GM23248 (cell line): ENCODE measurements around the gene CRYBB1. TPM values are rescaled to one million over a fixed set of nuclear protein-coding genes. Genes with fewer than 3 reads are reported as not detected.

Experiments used
- DNase-seq: peaks from one replicate; pipeline ENCODE4 v3.0.0-alpha.2; 2015
- H2AFZ ChIP-seq: fragments of 200-600 bp; sonication (generic); 2 replicates; pipeline ENCODE4 v1.6.1; 2016; ENCODE audit warnings: antibody characterized with exemption
- H3F3A ChIP-seq: fragments of 200-600 bp; sonication (generic); 2 replicates; pipeline ENCODE4 v1.6.1; 2016; ENCODE audit warnings: mild to moderate bottlenecking, antibody characterized with exemption, mixed run types; ENCODE audit not compliant: insufficient read depth
- H3K27ac ChIP-seq: fragments of 200-600 bp; sonication (generic); 2 replicates; pipeline ENCODE4 v1.5.1; 2016; ENCODE audit warnings: mild to moderate bottlenecking
- H3K27me3 ChIP-seq: fragments of 200-600 bp; sonication (generic); replicated peaks from 2 replicates; pipeline ENCODE4 v1.6.1; 2016; ENCODE audit warnings: mild to moderate bottlenecking; ENCODE audit not compliant: insufficient read depth
- H3K36me3 ChIP-seq: fragments of 200-600 bp; sonication (generic); 2 replicates; pipeline ENCODE4 v1.6.1; 2016; ENCODE audit warnings: low read depth, mild to moderate bottlenecking
- H3K4me1 ChIP-seq: fragments of 200-600 bp; sonication (generic); 2 replicates; pipeline ENCODE4 v1.6.1; 2016; ENCODE audit warnings: mild to moderate bottlenecking; ENCODE audit not compliant: insufficient read depth
- H3K4me2 ChIP-seq: fragments of 200-600 bp; sonication (generic); one replicate; pipeline ENCODE4 v1.6.1; 2016; ENCODE audit warnings: mild to moderate bottlenecking; ENCODE audit not compliant: unreplicated experiment
- H3K4me3 ChIP-seq: fragments of 200-600 bp; sonication (generic); 2 replicates; pipeline ENCODE4 v1.5.1; 2016; ENCODE audit warnings: mild to moderate bottlenecking
- H3K79me2 ChIP-seq: fragments of 200-600 bp; sonication (generic); 2 replicates; pipeline ENCODE4 v1.6.1; 2016; ENCODE audit warnings: mild to moderate bottlenecking; ENCODE audit not compliant: insufficient read depth
- H3K9ac ChIP-seq: fragments of 200-600 bp; sonication (generic); 2 replicates; pipeline ENCODE4 v1.6.1; 2016; ENCODE audit warnings: mild to moderate bottlenecking
- H3K9me2 ChIP-seq: fragments of 200-600 bp; sonication (generic); 2 replicates; pipeline ENCODE4 v1.6.1; 2016; ENCODE audit warnings: mixed run types, mild to moderate bottlenecking, moderate library complexity; ENCODE audit not compliant: insufficient read depth
- H3K9me3 ChIP-seq: fragments of 200-600 bp; sonication (generic); one replicate; pipeline ENCODE4 v1.6.1; 2017; ENCODE audit warnings: low read depth
- H4K20me1 ChIP-seq: fragments of 200-600 bp; sonication (generic); 2 replicates; pipeline ENCODE4 v1.6.0; 2016; ENCODE audit not compliant: insufficient read depth
- EZH2 ChIP-seq: fragments of 200-600 bp; sonication (generic); IDR thresholded peaks from 2 replicates; pipeline ENCODE4 v1.6.1; 2018; ENCODE audit warnings: antibody characterized with exemption, mild to moderate bottlenecking; ENCODE audit not compliant: insufficient read depth, poor library complexity, severe bottlenecking
- EZH2phosphoT487 ChIP-seq: fragments of 200-600 bp; sonication (generic); IDR thresholded peaks from 2 replicates; pipeline ENCODE4 v1.6.1; 2018; ENCODE audit warnings: antibody characterized with exemption, moderate library complexity, mild to moderate bottlenecking, low read depth; ENCODE audit not compliant: insufficient read depth
- WGBS, 2 experiments: methylation state at CpG; one replicate each; pipeline ENCODE4 v1.1.6; 2015 to 2017; ENCODE audit warnings: low lambda C conversion rate in 2 of 2, low coverage in 1 of 2; ENCODE audit errors: missing lambda C conversion rate in 2 of 2; 5-methylcytosine and 5-hydroxymethylcytosine counted together
- in situ Hi-C: fragments of 300-500 bp; cut with MboI; formaldehyde crosslinking; loops from 2 replicates; pipeline ENCODE4 v1.15.0; 2020
- polyA plus RNA-seq: library from polyadenylated mRNA; unstranded; fragments of >200 nt; fragmentation: Nextera tagmentation; extraction: Ambion mirVana; gene quantifications from 2 replicates; pipeline ENCODE4 v1.2.1, GENCODE V29; 2016
- total RNA-seq: library from RNA; depleted of rRNA; stranded (reverse); fragments of >200 nt; shearing (Covaris generic); gene quantifications from 2 replicates; pipeline ENCODE4 v1.2.3, GENCODE V29; 2014; rRNA removed

CRYBB1 gene
- not detected in 2 replicates for total RNA-seq
- not detected in 2 replicates for polyA plus RNA-seq

GRCh38 chr22:26617271-26618199 lies at the start of gene CRYBB1:
Gene CRYBB1, minus strand, starts transcription at chr22:26618027. Its CDS starts 1,708 bp downstream, at chr22:26616319.
- no peak for DNase-seq
- H3K4me3 ChIP-seq: no peak within 1 kb of the TSS
- in situ Hi-C loops: no loop called here
- H3K36me3 ChIP-seq: no peaks in the 10 kb centered on the region
- no peak for TF ChIP-seq EZH2
- TF ChIP-seq EZH2phosphoT487: no peak
- no peaks in the 10 kb centered on the region for H3K79me2 ChIP-seq
- WGBS, 2 experiments: 63 to 67% methylated on average over 7 of the region's 7 CpGs
- no peaks in the 10 kb centered on the region for H4K20me1 ChIP-seq
- H3K27ac ChIP-seq: no peak within 1 kb of the TSS
- no peaks in the 10 kb centered on the region for H3K4me1 ChIP-seq
- no peak within 1 kb of the TSS for H3K4me2 ChIP-seq
- H3K9me3 ChIP-seq: no peaks in the 10 kb centered on the region
- H2AFZ ChIP-seq: no peak within 1 kb of the TSS
- H3F3A ChIP-seq: no peaks in the 10 kb centered on the region
- 0 out of 2 replicates have a peak, but pooled peaks cover 7% of the 10 kb centered on the region for H3K27me3 ChIP-seq
- no peaks in the 10 kb centered on the region for H3K9me2 ChIP-seq
- no peak within 1 kb of the TSS for H3K9ac ChIP-seq

DNA sequence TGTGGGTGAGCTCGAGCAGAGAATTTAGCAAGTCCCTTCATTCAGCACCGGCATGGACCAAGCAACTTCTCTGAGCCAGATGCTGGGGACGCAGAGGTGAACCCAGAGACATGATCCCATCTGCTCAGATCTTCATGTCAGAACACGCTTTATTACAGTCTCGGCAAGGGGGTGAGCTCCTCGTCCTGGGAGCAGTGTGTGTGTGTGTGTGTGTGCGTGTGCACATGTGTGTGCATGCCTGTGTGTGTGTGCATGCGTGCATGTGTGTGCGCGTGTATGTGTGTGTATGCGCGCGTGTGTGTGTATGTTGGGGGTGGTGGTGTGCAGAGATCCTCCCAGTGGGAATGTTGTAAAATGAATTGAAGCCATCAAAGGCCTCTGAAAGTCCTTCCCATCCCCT lies 49.3 kb upstream of the CRYBB1 start:
- H3K36me3 ChIP-seq: no peaks in the 10 kb centered on the region
- H3K27me3 ChIP-seq: no peaks in the 10 kb centered on the region
- H3K27ac ChIP-seq: no peak overlapping the region
- no peaks in the 10 kb centered on the region for H4K20me1 ChIP-seq
- H3K9me2 ChIP-seq: no peaks in the 10 kb centered on the region
- H3F3A ChIP-seq: peaks cover 7% of the 10 kb centered on the region
- 83 to 86% methylated on average over 12 to 13 of the region's 13 CpGs for WGBS, 2 experiments
- no peak overlapping the region for H2AFZ ChIP-seq
- peaks cover 16% of the 10 kb centered on the region for H3K4me1 ChIP-seq
- no peak overlapping the region for H3K9ac ChIP-seq
- no peak for DNase-seq
- H3K9me3 ChIP-seq: no peaks in the 10 kb centered on the region
- no peak overlapping the region for H3K4me2 ChIP-seq
- H3K4me3 ChIP-seq: no peak overlapping the region
- TF ChIP-seq EZH2phosphoT487 (no peak), EZH2 (no peak)
- H3K79me2 ChIP-seq: no peaks in the 10 kb centered on the region
- in situ Hi-C loops: no loop called here

DNA sequence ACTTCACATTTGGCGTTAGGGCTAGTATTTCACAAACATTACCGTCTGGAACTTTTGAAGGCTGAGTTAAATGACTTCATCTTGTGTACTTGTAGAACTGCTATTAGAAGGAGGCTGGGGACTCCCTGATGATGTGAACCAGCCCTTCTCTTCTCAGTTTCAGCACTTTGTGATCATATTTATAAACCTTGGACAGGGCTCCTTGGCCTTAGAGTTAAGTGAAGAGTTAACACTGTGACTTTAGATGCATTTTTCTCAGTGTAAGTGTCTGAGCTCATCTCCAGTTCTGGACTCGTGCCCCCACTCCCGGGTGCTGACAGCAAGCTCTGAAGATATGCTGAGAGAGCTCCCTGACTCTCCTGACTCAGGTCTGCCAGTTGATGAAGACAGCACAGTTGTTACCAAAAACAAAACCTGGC lies 48.0 kb upstream of the CRYBB1 start:
- no peak for TF ChIP-seq EZH2
- TF ChIP-seq EZH2phosphoT487: no peak
- Histone ChIP-seq H3K9me3 (no peaks in the 10 kb centered on the region), H3K9ac (peak overlapping the region; percentile 33), H2AFZ (peak overlapping the region; percentile 89), H3K4me2 (peak overlapping the region; percentile 69), H3K27me3 (no peaks in the 10 kb centered on the region), H4K20me1 (no peaks in the 10 kb centered on the region), H3K79me2 (no peaks in the 10 kb centered on the region), H3K4me3 (0 out of 2 replicates have a peak overlapping the region, but pooled peaks have one; percentile 26), H3K36me3 (no peaks in the 10 kb centered on the region), H3F3A (peaks cover 5% of the 10 kb centered on the region), H3K4me1 (peaks cover 16% of the 10 kb centered on the region), H3K27ac (peak overlapping the region; percentile 49), H3K9me2 (no peaks in the 10 kb centered on the region)
- peak; percentile 72 for DNase-seq
- WGBS, 2 experiments: 0 to 5% methylated on average over 4 of the region's 4 CpGs
- in situ Hi-C loops: no loop called here

GRCh38 chr22:26663374-26663923 lies 45.6 kb upstream of the CRYBB1 start:
- H3K4me1 ChIP-seq: peaks cover 18% of the 10 kb centered on the region
- H3F3A ChIP-seq: no peaks in the 10 kb centered on the region; the same call in 1 of the 2 replicates
- H3K9me2 ChIP-seq: no peaks in the 10 kb centered on the region
- H4K20me1 ChIP-seq: no peaks in the 10 kb centered on the region
- no peaks in the 10 kb centered on the region for H3K9me3 ChIP-seq
- no peaks in the 10 kb centered on the region for H3K27me3 ChIP-seq
- in situ Hi-C loops: no loop called here
- 48 to 54% methylated on average over 9 of the region's 9 CpGs for WGBS, 2 experiments
- H2AFZ ChIP-seq: no peak overlapping the region
- no peak overlapping the region for H3K4me2 ChIP-seq
- no peak overlapping the region for H3K4me3 ChIP-seq
- H3K79me2 ChIP-seq: no peaks in the 10 kb centered on the region
- no peak overlapping the region for H3K9ac ChIP-seq
- DNase-seq: no peak
- TF ChIP-seq EZH2: no peak
- no peak for TF ChIP-seq EZH2phosphoT487
- H3K27ac ChIP-seq: no peak overlapping the region
- H3K36me3 ChIP-seq: no peaks in the 10 kb centered on the region
